AG04450 (cell line): ENCODE measurements around the gene FARP2. TPM values are rescaled to one million over a fixed set of nuclear protein-coding genes. Genes with fewer than 3 reads are reported as not detected.

ENCODE experiments used
- CTCF ChIA-PET: fragments of 300-600, 350-600 bp; formaldehyde crosslinking; extraction: SDS; loops from one replicate; lab custom pipeline; 2022; ENCODE audit warnings: antibody characterized with exemption, inconsistent platforms; lab: Charles Lee
- POLR2A ChIA-PET: fragments of 350-600 bp; formaldehyde crosslinking; extraction: SDS; loops from one replicate; lab custom pipeline; 2021; ENCODE audit warnings: antibody characterized with exemption, inconsistent platforms; lab: Yijun Ruan, JAX
- DNase-seq: peaks from one replicate; pipeline ENCODE4 v3.0.0-alpha.2; 2011; ENCODE audit warnings: low read depth, low spot score
- H3K27ac ChIP-seq: one replicate; pipeline ENCODE4 v1.5.1; 2012; ENCODE audit warnings: low read depth, low read length, control low read depth
- H3K27me3 ChIP-seq: one replicate; pipeline ENCODE4 v1.6.0; 2012; ENCODE audit warnings: low read length; ENCODE audit not compliant: control insufficient read depth, insufficient read depth
- H3K4me3 ChIP-seq: 2 replicates; pipeline ENCODE4 v1.5.1; 2011; ENCODE audit warnings: mild to moderate bottlenecking, low read depth, low read length, control low read depth
- H3K9me3 ChIP-seq: 2 replicates; pipeline ENCODE4 v1.5.1; 2012; ENCODE audit warnings: low read length; ENCODE audit not compliant: control insufficient read depth, insufficient read depth
- polyA plus RNA-seq: library from polyadenylated mRNA; depleted of rRNA; stranded (reverse); fragments of >200 nt; gene quantifications from 2 replicates; pipeline ENCODE4 v1.2.3, GENCODE V29; 2011
- TF ChIP-seq, protein P1 (sequence below): IDR thresholded peaks from 2 replicates; pipeline ENCODE4 v1.5.1; 2011; ENCODE audit warnings: low read depth, low read length, control low read depth, inconsistent platforms

Gene FARP2
- polyA plus RNA-seq, 1 experiment = 25.4 TPM

DNA sequence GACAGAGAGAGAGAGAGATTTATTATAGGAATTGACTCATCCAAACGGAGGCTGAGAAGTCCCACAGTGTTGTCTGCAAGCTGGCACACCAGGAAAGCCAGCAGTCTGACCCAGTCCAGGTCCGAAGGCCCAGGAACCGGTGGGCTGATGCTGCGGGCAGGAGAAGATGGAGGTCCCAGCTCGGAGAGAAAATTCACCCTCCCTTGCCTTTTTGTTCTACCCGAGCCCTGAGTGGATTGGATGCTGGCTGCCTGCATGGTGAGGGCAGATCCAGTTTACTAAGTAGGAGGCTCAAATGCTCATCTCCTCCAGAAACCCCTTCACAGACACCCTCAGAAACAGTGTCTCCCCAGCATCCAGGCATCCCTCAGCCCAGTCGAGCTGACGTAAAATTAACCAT lies 174.5 kb downstream of the FARP2 start:
- Histone ChIP-seq H3K27ac (no peak overlapping the region), H3K9me3 (peaks cover 8% of the 10 kb centered on the region), H3K27me3 (peaks cover 10% of the 10 kb centered on the region), H3K4me3 (no peak overlapping the region)
- CTCF ChIA-PET = no interaction called here
- no peak for DNase-seq
- POLR2A ChIA-PET = no interaction called here
- TF ChIP-seq, protein P1, sequence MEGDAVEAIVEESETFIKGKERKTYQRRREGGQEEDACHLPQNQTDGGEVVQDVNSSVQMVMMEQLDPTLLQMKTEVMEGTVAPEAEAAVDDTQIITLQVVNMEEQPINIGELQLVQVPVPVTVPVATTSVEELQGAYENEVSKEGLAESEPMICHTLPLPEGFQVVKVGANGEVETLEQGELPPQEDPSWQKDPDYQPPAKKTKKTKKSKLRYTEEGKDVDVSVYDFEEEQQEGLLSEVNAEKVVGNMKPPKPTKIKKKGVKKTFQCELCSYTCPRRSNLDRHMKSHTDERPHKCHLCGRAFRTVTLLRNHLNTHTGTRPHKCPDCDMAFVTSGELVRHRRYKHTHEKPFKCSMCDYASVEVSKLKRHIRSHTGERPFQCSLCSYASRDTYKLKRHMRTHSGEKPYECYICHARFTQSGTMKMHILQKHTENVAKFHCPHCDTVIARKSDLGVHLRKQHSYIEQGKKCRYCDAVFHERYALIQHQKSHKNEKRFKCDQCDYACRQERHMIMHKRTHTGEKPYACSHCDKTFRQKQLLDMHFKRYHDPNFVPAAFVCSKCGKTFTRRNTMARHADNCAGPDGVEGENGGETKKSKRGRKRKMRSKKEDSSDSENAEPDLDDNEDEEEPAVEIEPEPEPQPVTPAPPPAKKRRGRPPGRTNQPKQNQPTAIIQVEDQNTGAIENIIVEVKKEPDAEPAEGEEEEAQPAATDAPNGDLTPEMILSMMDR = no peak

DNA sequence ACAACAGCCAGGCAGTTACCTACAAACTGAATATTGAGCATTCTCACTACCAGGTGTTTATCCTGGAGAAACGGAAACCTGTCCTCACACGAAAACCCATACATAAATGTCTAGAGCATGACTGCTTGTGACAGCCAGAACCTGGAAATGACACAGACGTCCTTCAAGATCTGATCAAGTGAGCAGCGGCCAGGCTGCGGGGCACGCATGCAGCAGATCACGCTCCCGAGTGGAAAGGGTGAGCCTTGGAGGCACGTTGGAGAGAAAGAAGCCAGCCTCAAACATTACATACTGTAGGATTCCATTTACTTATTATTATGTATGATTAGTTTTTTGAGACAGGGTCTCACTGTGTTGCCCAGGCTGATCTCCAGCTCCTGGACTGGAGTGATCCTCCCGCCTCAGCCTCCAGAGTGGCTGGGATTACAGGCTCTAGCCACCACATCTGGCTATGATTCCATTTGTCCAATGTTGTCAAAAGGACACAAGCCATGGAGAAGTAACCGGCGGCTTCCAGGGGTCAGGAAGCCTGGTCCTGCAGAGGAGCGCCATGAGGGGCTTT lies 175.2 kb downstream of the FARP2 start:
- ChIA-PET CTCF (no interaction called here), POLR2A (no interaction called here)
- TF ChIP-seq, protein P1 = no peak
- H3K27ac ChIP-seq = no peak overlapping the region
- DNase-seq = no peak
- peaks cover 4% of the 10 kb centered on the region for H3K9me3 ChIP-seq
- H3K27me3 ChIP-seq = peaks cover 10% of the 10 kb centered on the region
- H3K4me3 ChIP-seq = no peak overlapping the region

DNA sequence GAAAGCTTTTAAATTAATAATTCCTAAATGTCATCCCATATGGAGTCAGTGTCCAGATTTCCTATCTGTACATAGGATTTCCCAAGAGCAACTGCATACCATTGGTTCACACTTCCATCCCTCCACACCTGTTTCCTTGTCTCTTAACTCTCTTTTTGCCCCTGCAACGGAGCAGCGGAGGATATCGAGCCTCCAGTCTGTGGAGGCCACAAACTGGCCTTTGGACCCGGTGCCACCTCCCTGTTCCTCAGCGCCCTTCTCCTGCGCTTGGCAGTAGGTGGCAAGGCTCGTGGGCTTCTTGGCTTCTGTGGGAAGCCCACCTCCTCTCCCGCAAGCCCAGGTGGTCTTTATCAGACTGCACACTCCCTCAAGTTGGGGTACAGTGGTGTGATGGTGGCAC lies 176.1 kb downstream of the FARP2 start:
- H3K4me3 ChIP-seq = no peak overlapping the region
- no peaks in the 10 kb centered on the region; the same call in 1 of the 2 replicates for H3K9me3 ChIP-seq
- POLR2A ChIA-PET = no interaction called here
- TF ChIP-seq, protein P1 = no peak
- CTCF ChIA-PET = no interaction called here
- H3K27me3 ChIP-seq = peaks cover 10% of the 10 kb centered on the region
- no peak for DNase-seq
- H3K27ac ChIP-seq = no peak overlapping the region

DNA sequence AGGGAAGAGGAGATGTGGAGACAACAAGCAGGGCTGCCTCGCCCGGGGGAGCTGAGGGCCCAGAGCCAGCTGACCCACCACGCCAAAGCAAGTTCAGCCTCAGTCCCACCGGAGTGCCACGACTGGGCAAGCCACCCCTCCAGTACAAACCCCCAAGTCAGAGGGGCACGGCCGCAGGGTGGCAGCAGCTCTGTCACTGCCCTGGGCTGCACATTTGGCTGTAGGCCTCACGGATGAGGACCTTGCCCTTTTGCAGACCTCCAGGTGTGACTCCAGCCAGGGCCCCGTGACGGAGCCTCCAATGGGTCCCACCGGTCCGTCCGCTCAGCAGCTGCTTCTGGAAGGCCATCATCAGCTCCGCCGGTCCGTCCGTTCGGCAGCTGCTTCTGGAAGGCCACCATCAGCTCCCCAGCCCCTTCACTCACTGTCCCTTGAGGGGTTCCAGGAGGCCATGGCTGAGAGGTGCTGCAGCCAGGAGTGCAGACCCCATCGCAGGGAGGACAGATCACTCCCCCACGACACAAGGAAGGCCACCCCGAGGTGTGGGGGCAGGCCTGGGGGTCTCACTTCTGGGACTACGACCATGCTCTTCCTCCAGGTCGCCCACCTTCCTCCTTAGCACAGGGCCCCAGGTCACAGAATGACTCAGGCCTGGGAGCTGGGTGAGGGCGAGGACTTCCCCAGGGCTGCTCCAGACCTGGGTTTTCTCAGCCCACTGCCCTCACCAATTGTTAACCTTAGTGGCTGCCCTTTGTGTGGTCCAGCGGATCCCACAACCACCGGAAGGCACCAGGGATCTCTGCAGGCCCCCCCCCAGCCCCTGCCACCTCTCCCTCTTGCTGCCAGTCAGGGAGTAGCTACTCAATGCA lies 176.9 kb downstream of the FARP2 start:
- no peak overlapping the region for H3K4me3 ChIP-seq
- ChIA-PET CTCF (no interaction called here), POLR2A (no interaction called here)
- TF ChIP-seq, protein P1 = no peak
- peaks cover 10% of the 10 kb centered on the region for H3K27me3 ChIP-seq
- no peak overlapping the region for H3K27ac ChIP-seq
- H3K9me3 ChIP-seq = no peaks in the 10 kb centered on the region; the same call in 1 of the 2 replicates
- no peak for DNase-seq

DNA sequence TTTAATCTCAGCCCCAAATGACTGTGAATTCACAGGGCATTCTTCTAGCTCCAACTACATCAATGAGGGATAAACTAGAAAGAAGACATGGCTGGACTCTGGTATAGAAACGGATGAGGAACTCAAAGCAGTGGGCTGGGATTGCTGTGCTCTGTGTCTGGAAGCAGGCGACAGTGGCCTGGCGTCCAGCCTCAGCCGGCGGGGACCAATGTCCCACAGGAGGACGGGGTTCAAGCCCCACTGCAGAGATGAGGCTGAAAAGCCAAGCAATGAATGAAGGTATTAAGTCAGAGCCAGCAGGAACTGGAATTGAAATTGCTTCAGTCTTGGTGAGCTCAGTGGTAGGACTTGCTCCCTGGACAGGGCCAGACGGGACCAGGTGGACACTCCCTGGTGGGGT lies 178.2 kb downstream of the FARP2 start:
- CTCF ChIA-PET = no interaction called here
- Histone ChIP-seq H3K9me3 (no peaks in the 10 kb centered on the region; the same call in 1 of the 2 replicates), H3K4me3 (no peak overlapping the region), H3K27ac (no peak overlapping the region), H3K27me3 (peaks cover 13% of the 10 kb centered on the region)
- no peak for DNase-seq
- TF ChIP-seq, protein P1 = no peak
- POLR2A ChIA-PET = no interaction called here
